SHP77 (cell line): ENCODE data around the gene NPC1.
"Not testable (repeated sequence)": the region's sequence is repeated elsewhere in the genome, so short reads cannot be mapped to it uniquely, and the experiment has no call there.

Experiments
- DNase-seq, 2 experiments: peaks; one replicate each; lab custom pipeline; 2025; lab: John Stamatoyannopoulos, UW

The NPC1 gene

DNA sequence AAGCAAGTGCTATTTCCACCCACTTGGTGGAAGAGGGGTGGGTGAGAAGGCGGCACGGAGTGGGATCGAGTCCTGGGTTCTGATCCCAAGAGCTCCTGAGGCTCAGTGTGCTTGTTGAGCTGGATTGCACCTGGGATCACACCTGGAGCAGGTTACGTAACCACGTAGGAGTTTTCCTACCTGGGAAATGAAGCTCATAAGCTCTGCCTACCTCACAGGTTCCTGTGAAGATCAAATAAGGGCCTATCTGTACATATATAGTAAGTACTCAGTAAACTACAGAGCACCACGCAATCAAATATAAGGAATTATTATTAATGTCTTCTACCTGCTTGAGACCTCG is 11.0 kb downstream of the NPC1 start:
- DNase-seq = no peak

DNA sequence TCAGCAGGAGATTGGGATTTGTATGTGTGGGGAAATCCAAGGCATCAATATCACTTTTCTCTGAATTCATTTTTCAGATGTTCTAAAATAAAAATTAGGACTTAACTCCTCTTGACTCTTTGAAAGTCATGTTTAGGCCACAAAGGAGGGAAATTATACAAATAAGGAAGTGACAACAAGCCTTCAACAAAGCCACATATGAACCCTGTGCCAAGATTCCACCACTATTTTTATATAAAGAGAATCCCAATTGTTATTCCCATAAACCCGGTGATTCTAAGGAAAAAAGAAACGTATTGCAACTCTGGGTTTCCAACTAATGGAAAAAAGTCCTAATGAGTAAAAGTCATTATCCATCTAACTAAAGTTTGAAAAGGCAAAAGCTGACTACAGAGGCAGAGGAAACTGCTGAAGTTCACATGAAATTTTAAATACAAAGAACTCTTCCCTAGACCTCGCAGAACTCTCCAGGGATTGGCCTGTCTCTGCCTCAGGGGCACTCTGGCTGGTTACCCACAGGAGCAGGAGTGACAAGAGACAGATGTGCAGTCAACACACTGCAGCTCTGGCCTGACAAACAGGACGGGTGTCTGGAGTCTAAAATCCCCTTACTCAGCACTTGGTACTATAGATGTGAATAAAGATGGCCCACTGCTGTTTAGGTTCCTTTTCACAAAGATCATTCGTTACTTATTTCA is 11.5 kb downstream of the NPC1 start:
- DNase-seq = no peak

DNA sequence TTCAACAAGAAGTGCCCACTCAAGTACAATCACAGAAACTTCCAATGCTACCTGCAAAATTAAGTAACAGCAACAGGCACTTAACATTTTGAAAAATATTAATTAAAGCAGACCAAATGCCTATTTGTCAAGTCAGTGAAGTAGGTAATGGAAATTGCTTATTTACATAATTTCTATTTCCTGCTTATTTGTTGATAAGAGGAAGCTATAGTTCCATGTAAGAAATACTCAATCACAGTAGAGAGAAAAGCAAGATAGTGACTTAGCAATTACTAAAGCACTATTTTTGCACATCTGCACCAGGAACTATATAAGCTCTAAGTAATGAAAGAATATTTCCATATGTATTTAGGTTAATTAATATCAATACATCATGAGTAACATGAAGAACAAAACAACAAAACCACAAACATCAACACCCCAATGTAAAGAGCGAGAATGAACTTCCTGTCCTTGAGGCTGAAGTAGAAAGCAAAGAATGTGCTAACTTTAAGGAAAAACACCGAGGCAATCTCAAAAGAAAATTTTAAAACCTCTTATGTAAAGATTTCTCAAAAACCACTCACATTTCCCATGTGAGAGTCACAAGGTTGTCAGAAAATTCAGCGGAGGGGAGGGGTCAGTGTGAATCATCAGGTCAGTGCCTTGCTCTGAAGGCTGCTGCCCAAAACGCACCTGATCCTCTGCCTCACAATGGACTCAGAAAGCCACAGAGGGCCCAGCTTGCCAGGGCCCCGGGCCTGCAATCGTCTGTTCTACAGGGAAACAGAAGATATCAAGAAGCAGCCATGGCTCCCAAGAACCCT is 12.5 kb downstream of the NPC1 start:
- no peak for DNase-seq

DNA sequence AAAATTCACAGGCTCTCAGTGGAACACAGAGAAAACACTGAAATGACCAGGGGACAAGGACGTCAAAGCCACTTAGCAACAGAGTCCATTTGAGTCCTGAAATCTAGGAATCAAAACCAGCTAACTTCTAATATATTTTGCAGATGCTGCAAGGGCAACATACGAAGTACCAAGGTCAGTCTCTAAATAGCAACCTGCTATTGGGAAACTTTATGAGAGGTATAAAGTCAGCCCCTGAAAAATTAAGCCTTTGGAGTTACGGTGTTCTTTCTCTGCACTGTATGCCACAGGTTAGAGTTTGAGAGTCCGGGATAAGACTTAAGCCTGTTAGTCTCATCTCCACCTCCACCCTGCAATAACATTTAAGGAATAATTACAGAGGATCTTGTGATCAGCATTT is 13.3 kb downstream of the NPC1 start:
- DNase-seq = no peak

DNA sequence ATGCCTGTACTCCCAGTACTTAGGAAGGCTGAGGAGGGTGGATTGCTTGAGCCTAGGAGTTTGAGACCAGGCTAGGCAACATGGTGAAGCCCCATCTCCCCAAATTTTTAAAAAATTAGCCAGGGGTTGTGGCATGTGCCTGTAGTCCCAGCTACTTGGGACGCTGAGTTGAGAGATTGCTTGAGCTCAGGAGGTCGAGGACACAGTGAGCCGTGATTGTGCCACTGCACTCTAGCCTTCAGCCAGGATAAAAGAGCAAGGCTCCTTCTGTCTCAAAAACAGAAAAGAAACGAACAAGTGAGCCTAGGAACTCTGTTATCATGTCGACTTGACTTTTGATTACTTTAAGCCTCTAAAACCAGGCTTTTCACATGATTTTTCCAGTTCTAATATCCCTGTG is 13.7 kb downstream of the NPC1 start:
- no peak for DNase-seq

DNA sequence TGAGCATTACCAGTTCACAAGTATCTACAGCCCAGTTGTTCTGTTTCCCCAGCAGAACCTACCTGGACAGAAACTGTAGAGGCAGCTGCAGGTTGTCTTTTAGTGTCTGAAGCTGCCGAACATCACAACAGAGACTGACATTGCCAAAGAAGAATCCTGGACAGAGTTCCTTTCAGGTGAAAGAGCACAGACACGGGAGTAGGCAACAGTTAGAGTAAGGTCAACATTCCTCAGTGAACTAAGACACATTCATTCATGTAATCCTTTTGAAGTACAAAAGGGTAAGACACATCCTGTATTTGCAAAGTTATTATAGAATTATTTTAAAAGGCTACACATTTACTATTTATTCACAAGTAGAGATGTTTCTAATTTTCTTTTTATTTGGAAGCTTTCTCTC is 14.3 kb downstream of the NPC1 start:
- no peak for DNase-seq

DNA sequence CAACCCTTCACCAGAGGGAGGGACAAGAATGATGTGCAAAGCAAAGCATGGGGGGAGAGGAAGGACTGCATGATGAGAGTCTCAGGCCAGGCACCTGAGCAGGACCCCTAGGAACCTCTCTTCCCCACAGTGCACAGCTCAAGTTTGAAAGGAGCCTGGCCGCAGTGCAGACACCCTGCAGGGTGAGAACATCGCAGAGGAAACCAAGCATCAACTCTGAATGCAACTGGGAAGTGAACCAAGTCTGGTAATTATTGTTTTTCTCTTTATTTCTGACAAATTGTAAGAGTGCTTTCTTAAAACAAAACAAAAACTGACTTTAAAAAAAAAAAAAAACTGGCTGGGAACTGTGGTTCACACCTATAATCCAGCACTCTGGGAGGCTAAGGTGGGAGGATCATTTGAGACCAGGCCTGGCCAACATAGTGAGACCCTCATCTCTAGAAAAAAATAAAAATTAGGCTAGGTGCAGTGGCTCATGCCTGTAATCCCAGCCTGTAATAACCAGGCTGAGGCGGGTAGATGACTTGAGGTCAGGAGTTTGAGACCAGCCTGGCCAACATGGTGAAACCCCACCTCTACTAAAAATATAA is 15.3 kb downstream of the NPC1 start:
- DNase-seq = no peak

DNA sequence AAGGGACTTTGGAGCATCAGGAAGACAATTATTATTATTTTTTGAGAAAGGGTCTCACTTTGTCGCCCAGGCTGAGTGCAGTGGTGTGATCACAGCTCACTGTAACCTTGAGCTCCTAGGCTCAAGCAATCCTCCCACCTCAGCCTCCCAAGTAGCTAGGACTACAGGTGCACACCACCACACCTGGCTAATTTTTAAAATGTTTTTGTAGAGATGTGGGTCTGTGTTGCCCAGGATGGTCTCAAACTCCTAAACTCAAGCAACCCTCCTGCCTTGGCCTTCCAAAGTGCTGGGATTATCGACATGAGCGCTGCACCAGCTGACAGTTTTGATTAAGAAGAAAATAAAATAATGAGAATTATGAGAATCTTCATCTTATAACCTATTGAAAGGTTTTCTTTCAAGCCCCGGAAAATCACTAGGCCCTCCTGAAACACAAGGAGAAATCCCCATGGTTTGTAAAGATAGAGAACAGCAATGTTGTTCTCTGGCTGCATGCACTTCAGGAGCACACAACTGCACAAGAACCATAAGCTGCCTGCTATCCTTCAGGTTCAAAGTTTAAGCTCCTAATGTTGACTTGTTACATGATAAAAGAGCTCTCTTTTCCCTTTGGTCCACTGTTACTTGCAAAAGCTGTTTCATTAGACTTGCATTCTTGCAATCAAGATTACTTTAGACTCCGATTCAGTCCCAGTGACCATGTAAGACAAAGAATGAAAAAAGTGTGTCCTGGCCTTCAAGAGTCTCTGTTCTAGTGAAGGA is 16.8 kb downstream of the NPC1 start:
- DNase-seq = no peak

DNA sequence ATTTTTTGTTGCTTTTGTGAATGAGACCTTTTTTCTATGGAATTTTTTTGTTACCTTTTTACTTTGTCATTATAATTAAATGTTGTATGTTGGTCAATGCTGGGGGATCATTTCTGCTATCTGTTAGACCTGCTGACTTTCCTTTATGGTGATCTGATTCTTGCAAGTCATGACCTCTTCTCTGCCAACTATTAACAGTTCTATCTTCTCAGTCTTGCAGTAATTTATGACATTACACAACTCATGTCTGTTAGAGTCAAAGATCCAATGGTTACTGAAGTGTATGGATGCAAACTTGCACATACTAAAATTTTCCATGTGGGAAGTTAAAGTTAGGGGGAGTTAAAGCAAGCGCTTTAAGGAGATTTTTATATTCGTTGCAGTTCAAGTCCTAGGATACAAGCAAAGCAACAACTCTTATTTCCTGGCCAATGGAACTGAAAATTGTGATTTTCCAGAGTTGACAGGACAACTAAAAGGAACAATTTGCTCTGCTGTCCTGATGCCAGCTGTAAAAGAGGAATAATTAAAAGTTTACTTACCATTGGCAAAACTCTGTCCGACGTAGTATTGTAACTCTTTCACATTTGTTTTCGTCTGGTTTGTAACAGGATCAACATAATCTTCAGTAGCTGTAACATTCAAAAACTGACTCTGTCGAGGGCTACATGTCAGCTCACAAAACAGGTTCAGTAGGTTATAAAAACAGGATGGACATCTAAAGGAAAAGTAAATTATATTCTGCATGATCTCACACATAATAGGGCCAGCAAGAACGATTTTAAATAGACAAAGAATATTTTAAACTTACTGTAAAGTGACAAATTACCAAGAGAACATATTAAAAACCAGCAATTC is 17.8 kb downstream of the NPC1 start:
- no peak for DNase-seq

DNA sequence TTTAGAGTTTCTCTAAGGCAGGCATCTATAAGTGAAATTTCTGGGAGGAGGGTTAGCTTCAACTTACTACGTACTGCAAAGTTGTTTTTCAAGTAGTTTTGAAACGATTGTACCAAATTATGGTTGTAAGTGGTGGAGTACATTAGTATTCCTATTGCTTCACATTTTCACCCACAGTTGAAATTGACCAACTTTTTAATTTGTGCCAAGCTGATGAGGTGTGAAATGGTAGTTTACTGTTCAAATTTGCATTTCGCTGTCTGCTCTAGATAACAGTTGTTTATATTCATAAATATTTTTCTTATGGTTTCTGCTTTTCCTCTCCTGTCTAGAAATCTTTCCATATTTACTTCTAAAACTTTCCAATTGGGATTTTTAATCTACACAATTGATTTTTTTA is 18.6 kb downstream of the NPC1 start:
- no peak for DNase-seq

DNA sequence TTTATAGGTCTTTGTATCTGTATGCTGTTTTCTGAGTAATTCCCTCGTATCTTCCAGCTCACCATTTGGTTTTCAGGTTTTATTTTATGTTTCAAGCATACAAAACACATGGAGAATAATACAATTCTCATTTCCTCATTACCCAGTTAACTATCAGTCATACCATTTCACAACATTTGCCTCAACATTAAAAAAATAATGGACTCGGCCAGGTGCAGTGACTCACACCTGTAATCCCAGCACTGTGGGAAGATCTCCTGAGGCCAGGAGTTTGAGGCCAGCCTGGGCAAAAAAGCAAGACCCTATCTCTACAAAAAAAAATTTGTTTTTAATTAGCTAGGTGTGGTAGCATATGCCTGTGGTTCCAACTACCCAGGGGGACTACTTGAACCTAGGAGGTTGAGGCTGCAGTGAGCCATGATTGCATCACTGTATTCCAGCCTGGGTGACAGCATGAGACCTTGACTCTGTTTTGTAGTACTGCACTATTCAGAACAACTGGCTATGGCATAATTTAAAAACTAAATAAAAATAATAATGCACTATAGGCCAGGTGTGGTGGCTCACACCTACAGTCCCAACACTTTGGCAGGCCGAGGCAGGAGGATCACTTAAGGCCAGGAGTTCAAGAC is 20.3 kb downstream of the NPC1 start:
- DNase-seq = no peak

DNA sequence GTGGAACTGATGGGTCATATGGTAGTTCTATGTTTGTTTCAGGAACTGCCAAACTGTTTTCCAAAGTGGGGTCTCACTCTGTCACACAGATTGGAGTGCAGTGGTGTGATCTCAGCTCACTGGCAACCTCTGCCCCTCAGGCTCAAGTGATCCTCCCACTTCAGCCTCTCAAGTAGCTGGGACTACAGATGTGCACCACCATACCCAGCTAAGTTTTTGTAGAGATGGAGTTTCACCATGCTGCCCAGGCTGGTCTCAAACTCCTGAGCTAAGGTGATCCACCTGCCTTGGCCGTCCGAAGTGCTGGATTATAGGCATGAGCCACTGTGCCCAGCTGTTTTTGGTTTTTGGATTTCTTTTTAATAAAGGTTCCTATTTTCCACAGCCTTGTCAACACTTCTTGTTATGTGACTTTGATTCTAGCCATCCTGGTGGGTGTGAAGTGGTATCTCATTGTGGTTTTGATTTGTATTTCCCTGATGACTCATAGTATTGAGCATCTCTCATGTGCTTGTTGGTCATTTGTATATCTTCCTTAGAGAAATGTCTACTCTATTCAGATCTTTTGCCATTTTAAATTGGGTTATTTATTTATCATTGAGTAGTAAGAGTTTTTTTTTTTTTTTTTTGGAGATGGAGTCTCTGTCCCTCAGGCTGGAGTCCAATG is 22.8 kb downstream of the NPC1 start:
- no peak for DNase-seq

DNA sequence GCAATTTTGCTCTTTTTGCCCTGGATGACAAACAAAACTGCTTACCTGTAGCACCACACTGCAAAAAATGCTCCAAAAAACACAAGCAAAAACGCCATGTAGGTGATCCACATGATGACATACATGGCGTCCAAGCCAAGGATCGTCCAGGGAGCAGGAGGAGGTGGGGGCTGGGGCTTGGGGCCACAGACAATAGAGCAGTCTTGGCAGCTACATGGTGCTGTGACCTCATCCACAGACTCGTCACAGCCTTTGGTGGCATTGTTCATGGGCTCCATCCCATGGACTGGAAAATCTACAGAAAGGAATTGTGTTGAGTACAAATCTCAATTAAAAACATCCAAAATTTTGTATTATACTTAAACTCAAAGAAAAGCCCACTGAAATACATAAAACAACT is 26.1 kb downstream of the NPC1 start:
- DNase-seq = no peak

DNA sequence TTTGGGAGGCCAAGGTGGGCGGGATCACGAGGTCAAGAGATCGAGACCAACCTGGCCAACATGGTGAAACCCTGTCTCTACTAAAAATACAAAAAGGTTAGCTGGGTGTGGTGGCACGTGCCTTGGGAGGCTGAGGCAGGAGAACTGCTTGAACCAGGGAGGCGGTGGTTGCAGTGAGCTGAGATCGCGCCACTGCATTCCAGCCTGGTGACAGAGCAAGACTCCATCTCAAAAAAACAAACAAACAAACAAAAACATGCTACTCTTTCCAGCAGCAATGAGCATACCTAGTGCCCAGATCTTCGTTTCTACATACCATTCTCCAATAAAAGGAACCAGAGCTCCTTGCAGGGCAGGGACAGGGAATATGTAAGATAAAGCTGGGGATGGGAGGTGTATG is 28.8 kb downstream of the NPC1 start:
- not testable (repeated sequence) for DNase-seq

DNA sequence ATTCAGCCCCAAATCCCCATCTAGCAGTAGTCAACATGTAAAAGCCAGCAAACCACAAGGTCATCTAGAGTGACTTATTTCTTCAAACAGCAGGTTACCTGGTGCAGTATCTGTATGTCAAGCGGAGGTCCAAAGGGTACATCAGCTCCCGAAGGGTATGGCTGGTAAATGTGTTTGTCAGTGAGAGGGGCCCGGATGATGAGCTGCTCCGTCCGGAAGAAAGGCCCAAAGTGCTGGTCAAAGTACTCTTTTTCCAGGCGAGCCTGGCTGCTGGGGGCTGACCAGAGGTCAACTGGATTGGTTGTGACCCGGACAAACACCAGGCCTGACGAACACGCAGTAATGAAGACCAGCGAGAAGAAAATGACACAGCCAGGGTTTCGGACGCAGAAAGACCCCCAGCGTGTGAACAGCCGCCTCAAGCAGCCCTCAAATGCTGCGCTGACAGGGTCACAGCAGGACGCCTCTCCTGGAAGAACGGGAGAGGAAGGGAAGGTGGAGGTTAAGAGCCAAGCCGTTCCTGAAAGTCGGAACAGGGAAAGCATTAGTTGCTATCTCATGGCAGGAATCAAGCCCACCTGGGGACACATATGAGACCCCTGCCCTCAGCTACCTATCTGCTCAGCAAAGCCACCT is 30.0 kb downstream of the NPC1 start:
- DNase-seq = no peak

DNA sequence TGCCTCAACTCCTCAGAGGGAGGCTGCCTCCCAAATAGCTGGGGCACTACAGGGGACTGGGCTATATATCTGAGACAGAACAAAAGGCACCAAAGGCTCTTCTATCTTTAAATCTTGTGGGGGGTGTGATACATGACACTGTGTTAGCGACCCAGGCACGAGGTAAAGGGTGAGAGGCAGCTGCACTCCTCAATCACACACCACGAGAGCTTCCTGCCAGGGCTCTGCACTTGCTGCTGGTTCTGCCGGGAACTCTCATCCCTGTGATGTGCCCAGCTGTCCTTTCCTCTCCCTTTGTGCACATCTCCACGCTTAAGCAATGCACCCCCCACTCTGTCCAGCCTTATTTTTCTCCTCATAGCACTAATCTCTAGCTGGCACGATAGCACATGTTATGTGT is 32.4 kb downstream of the NPC1 start:
- DNase-seq = no peak

DNA sequence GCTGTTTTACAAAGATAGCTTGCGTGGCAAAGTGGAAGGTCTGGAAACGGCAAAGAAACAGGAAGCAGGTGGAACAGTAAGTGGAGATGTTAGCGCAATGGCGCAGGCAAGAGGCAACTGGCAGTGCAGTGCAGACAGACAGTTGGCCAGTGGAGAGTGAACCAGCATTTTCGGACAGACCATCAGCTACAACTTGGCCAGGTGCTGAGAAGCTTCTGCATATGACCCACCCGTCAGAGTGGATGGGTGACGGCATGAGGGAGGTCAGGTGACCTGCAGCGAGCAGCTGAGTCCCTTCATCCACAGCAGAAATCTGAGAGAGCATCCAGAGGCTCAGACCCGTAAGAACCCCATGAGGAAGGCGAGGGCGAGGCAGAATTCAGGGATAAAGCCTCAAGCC is 33.8 kb downstream of the NPC1 start:
- DNase-seq = no peak

DNA sequence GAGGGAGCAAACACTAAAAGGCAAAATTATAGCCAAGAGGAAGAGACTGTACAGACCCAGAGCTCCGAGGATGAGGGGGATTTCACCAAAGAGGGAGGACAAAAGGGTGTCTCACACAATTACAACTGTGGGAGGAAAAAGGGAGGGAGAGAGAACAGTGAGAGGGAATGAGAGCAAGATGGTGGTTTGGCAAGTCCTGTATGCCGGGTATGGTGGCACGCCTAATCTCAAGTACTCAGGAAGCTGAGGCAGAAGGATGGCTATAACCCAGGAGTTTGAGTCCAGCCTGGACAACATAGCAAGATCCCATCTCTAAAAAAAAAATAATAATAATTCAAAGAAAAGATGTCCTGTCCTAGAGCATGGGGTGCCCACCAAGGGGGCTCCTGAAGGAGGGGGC is 34.3 kb downstream of the NPC1 start:
- DNase-seq = no peak

DNA sequence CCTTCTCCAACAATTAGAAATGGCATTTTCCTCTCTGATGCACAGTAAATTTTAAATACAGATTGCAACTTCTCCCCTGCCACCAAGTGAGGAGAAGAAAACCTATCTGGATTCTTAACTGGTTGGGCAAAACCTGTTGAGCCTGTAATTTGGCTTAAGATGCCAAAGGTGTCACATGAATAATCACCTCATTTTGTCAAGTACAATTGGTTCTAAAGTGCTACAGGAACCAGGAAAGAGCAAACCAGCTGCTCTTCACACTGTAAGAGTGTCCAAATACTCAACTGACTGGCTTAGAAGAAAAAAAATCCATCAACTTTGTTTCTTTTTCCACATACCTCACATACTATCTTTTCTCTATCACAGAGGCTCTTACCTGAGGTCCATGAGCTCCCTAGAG is 35.4 kb downstream of the NPC1 start:
- no peak for DNase-seq

DNA sequence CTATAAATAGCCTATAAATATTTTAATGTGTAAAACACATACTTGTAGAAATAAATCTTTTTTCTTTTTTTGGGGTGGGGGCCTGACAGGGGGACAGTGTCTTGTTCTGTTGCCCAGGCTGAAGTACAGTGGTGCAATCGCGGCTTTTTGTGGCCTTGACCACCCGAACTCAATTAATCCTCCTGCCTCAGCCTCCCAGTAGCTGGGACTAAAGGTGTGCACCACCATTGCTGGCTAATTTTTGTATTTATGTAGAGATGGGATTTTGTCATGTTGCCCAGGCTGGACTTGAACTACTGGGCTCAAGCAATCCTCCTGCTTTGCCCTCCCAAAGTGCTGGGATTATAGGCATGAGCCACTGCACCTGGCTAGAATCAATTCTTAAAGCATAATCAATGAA is 37.6 kb downstream of the NPC1 start:
- DNase-seq = no peak
